Astrocyte of the spinal cord (primary cell): Measurements from ENCODE around the gene UTP15.

ENCODE experiments used
- DNase-seq: peaks from one replicate; pipeline ENCODE4 v3.0.0; 2011; ENCODE audit warnings: low read depth, low spot score
- H3K4me3 ChIP-seq: 2 replicates; pipeline ENCODE4 v1.5.1; 2011; ENCODE audit warnings: low read depth, mild to moderate bottlenecking, low read length, moderate library complexity
- in situ Hi-C: cut with HindIII; loops from 2 replicates; pipeline ENCODE4 v1.10.0; 2017; ENCODE audit warnings: low sequenced_read_pairs
- TF ChIP-seq, protein P1 (sequence below): IDR thresholded peaks from 2 replicates; pipeline ENCODE4 v1.5.1; 2012; ENCODE audit warnings: low read depth, mild to moderate bottlenecking, low read length, inconsistent platforms

UTP15 gene

DNA sequence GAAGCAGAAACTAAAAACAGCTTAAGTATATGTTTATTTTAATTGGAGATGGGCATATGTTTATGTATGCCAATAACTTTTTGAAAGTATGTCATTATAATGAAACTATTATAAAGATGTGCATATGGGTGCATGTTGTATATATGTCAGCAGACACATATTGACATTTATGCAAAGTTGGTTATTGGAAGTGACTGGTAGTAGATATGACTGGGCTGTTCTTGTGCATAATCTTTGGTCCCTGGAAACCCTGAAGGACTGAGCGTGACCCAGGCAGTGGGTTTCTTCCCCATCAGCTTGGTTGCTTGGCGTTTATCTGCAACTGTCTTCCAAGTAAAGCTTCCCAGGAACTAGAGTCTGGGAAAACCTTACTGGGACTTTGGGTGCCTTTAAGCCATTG is 25.8 kb upstream of the UTP15 start:
- no peak for DNase-seq
- in situ Hi-C loops = no loop called here
- no peak overlapping the region for H3K4me3 ChIP-seq
- TF ChIP-seq, protein P1, sequence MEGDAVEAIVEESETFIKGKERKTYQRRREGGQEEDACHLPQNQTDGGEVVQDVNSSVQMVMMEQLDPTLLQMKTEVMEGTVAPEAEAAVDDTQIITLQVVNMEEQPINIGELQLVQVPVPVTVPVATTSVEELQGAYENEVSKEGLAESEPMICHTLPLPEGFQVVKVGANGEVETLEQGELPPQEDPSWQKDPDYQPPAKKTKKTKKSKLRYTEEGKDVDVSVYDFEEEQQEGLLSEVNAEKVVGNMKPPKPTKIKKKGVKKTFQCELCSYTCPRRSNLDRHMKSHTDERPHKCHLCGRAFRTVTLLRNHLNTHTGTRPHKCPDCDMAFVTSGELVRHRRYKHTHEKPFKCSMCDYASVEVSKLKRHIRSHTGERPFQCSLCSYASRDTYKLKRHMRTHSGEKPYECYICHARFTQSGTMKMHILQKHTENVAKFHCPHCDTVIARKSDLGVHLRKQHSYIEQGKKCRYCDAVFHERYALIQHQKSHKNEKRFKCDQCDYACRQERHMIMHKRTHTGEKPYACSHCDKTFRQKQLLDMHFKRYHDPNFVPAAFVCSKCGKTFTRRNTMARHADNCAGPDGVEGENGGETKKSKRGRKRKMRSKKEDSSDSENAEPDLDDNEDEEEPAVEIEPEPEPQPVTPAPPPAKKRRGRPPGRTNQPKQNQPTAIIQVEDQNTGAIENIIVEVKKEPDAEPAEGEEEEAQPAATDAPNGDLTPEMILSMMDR = no peak

GRCh38 chr5:73540192-73540591 is 25.4 kb upstream of the UTP15 start:
- in situ Hi-C loops = no loop called here
- TF ChIP-seq, protein P1 = no peak
- no peak overlapping the region for H3K4me3 ChIP-seq
- DNase-seq = peak; percentile 75

GRCh38 chr5:73542020-73542419 is 23.5 kb upstream of the UTP15 start:
- TF ChIP-seq, protein P1 = no peak
- H3K4me3 ChIP-seq = no peak overlapping the region
- DNase-seq = peak; percentile 52
- in situ Hi-C loops = no loop called here

DNA sequence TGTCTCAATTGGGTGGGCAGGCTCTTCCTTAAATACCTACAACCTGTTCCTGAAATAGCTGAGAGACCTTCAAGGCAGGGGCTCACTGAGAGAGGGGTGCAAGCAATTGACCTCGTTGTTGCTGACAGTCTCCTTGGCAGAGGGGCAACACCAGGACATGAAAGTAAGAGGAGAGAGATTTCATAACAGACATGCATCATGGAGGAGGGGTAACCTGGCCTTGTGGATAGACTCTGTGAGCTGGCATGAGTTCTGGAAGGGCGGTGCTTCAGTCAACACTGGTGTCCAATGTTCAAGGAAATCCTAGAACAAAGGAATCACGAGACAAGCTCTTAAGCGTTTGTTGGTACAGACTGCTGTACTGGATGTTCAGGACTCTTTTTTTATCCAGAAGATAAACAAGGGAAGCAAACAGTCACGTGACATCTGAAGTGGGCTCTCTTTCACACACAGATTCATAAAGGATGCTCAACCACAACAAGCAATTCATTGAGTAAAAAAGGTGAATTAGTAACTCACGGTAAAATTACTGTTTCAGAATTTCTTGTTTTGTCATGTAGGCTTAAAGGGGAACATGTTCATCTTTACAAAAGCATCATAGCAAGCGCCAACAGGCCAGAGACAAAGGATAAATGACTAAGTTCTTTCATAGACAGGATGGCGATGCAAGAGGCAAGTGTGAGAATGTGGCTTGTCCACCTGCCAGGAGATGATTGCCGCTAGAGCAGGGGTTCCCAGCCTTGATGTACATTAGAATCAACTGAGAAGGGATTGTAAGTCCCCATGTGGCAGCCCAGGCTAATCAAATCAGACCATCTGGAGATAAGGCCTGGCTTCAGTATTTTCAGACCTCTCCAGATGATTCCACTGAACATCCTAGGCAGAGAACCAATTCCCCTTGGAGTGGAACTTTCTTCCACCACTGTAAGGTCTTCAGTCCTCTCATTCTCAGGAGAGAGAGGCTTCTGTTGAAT is 20.8 kb upstream of the UTP15 start:
- DNase-seq = no peak
- in situ Hi-C loops = no loop called here
- H3K4me3 ChIP-seq = no peak overlapping the region
- TF ChIP-seq, protein P1 = no peak

DNA sequence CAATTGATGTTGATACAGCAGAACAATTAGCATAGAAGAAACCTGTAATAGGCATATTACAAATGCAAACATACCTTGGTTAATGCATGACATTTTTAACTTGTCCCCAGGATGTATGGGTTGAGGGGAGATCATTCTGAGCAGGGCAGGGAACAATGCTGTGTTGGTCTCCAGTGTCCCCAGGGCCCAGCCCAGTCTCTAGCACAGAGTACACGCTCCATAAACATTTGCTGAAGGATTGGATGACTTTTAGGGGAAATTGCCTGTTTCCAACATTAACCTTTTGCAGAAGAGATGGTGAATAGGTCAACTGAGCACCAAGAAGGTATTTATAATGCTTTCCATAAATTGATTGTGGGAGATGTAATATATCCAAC is 20.2 kb upstream of the UTP15 start:
- DNase-seq = no peak
- H3K4me3 ChIP-seq = no peak overlapping the region
- TF ChIP-seq, protein P1 = no peak
- in situ Hi-C loops = no loop called here

- DNase-seq = no peak
- in situ Hi-C loops = no loop called here
Observed at GRCh38 chr5:73550016-73550415, 15.5 kb upstream of the UTP15 start.

More at GRCh38 chr5:73550016-73550415, 15.5 kb upstream of the UTP15 start:
- H3K4me3 ChIP-seq = no peak overlapping the region
- TF ChIP-seq, protein P1 = no peak
